NK-92 (cell line): Measurements from ENCODE around the gene CCDC171.

Source experiments
- DNase-seq: peaks from one replicate; lab custom pipeline; 2025; ENCODE audit not compliant: unreplicated experiment; lab: John Stamatoyannopoulos, UW

The CCDC171 gene

DNA sequence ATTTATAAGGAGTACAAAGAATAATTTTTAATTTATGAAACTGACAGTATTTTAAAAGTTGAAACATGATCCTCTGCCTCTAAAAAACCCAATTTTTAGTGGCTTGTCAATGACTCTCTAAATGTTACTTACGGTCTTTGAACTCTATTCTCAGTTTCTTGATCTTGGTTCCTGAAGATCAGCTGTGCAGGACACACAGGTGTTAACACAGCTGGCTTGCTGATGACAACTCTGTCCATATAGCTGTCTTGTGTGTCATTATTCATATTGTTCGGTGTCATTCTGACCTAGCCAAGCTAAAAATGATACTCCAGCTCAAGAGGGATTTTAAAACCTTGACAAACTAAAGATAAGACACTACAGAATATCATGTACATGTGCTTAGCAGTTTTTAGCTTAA lies 314.5 kb downstream of the CCDC171 start:
- no peak for DNase-seq

GRCh38 chr9:15867988-15868387 lies 315.1 kb downstream of the CCDC171 start:
- DNase-seq = no peak

- DNase-seq = no peak
Measured at GRCh38 chr9:15873573-15874177, 320.8 kb downstream of the CCDC171 start.

- DNase-seq = no peak
Measured at GRCh38 chr9:15882328-15882727, 329.5 kb downstream of the CCDC171 start.

DNA sequence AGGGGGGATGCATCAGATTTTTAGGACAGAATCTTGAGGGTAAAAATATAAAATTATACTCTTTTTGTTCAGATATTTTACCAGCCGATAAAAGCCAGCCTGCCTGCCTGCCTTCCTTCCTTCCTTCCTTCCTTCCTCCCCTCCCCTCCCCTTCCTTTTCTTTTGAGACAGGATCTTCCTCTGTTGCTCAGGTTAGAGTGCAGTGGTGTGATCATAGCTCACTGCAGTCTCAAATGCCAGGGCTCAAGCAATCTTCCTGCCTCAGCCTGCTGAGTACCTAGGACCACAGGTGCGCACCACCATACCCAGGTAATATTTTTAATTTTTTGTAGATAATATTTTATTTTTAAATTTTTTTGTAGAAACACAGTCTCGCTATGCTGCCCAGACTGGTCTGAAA lies 330.0 kb downstream of the CCDC171 start:
- no peak for DNase-seq

GRCh38 chr9:15885464-15885863 lies 332.6 kb downstream of the CCDC171 start:
- DNase-seq = no peak

DNA sequence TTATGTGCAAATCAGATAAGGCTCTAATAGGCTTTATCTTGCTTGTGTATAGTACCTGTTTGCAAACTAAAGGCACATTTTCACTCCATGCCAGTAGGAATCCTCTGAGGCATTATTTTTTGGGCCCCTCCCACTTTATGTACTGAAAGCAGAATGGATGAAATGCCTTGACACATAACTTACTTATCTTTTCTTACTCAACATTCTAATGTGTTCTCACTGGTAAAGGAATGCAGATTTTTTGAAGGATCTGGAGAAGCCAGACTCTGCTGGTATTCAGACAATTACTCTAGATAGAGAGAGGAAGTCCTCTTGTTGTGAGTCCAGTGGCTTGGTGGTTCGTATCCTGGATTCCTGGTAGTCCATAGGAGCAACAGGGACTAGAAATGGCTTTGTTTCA lies 336.7 kb downstream of the CCDC171 start:
- no peak for DNase-seq

GRCh38 chr9:15901572-15901971 lies 348.7 kb downstream of the CCDC171 start:
- no peak for DNase-seq

GRCh38 chr9:15909297-15909696 lies 356.5 kb downstream of the CCDC171 start:
- no peak for DNase-seq

DNA sequence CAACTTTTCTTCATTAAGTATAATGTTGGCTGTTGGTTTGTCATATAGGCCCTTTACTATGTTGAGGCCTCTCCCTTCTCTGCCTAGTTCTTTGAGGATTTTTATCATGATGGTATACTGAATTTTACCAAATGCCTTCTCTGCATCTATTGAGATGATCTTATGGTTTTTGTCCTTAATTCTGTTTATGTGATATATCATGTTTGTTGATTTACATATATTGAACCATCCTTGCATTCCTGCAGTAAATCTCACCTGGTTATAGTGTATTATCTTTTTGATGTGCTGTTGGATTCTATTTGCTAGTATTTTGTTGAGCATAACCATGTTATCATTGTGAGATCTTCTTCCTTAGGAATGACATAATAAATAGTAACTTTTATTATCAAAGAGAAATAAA lies 362.9 kb downstream of the CCDC171 start:
- DNase-seq = no peak

GRCh38 chr9:15927161-15927560 lies 374.3 kb downstream of the CCDC171 start:
- no peak for DNase-seq

- no peak for DNase-seq
Measured at GRCh38 chr9:15935661-15936305, 382.9 kb downstream of the CCDC171 start.

DNA sequence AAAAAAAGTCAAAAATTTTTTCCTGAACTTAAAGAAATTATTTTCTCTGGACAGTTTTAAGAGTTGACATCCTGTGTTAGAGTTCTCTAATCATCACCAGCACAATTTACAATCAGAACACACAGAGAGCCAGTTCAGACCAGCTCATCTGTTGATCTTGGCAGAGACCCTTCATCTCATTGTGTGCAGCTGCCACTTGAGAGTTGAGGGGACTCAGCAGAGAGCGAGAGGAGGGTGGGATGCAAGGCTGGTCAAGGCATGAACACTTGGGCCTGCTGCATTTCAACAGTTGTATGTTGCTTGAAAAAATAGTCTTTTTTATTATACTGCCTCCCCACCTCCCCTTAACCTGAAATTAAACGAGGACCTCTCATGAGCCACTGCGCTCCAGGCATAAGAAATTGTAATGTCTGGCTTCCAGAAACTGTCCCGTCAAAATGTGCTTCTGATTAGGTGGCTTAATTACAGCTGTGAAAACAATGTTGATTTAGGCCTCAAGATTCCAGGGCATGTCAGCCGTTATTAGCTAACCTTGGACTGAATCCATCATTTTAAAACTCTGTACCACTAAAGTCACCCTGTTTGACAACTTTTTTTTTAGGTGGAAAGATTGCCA lies 383.6 kb downstream of the CCDC171 start:
- DNase-seq = no peak

- DNase-seq = no peak
Measured at GRCh38 chr9:15942831-15943424, 390.1 kb downstream of the CCDC171 start.

DNA sequence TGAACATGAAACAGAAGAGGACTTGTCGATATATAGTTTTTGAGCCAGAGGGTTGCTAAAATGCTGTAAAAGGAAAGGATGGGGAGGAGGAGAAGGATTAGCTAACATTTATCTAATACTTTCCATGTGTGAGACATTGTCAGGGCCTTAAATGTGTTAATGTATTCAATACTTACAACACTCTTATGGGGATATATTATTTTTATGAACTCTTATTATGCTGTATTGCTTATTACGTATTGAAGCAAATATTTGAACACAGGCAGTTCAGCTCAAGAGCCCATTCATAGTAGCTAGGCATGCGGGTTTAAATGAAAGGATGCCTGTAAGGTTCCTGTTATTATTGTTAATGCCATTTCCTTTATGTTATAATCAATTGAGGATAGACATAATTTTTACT lies 391.5 kb downstream of the CCDC171 start:
- DNase-seq = no peak

DNA sequence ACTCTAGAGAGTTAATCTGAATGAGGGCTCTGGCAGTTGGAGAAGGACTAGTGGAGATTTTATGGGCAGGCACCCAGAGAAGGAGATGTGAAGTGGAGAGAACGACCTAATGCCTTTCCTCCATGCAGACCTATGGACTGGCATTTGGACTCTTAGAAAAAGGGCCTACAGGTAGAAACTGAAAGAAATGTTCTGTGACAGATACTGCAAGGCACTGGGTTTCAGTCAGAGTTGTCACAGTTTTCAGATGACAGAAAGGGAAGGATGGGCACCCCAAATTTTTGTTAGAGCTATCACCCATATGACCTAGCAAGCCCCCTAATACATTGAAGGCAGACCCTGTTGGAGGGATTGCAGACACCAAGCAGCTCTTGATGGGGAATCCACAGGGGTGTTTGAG lies 406.8 kb downstream of the CCDC171 start:
- no peak for DNase-seq

DNA sequence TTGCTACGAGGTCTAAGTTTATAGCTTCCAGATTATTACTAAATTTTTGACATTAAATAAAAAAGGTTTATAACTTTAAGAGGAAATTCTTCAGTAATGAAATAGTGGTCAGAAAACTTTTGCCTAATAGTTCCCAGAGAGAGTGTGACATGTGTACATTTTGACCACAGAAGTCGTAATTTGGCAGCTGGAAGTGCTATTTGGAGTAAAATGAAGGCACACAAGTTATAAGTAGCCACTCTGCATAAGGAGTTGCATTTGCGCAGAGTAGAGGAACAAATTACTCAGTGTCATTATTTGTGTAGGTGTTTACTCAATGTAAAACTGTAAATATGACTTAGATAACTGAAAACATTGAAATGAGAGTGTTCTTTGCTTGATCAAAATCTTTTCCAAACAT lies 408.4 kb downstream of the CCDC171 start:
- no peak for DNase-seq

GRCh38 chr9:15965246-15965745 lies 412.5 kb downstream of the CCDC171 start:
- DNase-seq = no peak

- DNase-seq = no peak
Measured at GRCh38 chr9:15966471-15966870, 413.6 kb downstream of the CCDC171 start.

GRCh38 chr9:15967068-15967467 lies 414.2 kb downstream of the CCDC171 start:
- no peak for DNase-seq

- DNase-seq = no peak
Measured at GRCh38 chr9:15972760-15973159, 419.9 kb downstream of the CCDC171 start.
